Tibial nerve (tissue), 4 donors: ENCODE results near the gene JARID2. TPM values are rescaled to one million over a fixed set of nuclear protein-coding genes. Genes with fewer than 3 reads are reported as not detected.

ENCODE experiments used
- DNase-seq, 2 donors: peaks; one replicate each; pipeline ENCODE4 v3.0.0-alpha.2; 2019; ENCODE audit warnings: low spot score in 2 of 2
- H3K27ac ChIP-seq, 4 donors: fragments of 200-600 bp; sonication (generic) in 3 of 4; one replicate each; pipeline ENCODE4 v1.5.1; 2017 to 2019; ENCODE audit warnings: mild to moderate bottlenecking in 1 of 4
- H3K27me3 ChIP-seq, 2 donors: fragments of 200-600 bp; sonication (generic) in 1 of 2; one replicate each; pipeline versions ENCODE4 v1.5.1 to v1.6.0; 2017 to 2019
- H3K36me3 ChIP-seq, 3 donors: fragments of 200-600 bp; sonication (generic); one replicate each; pipeline ENCODE4 v1.5.1; 2018 to 2019
- H3K4me1 ChIP-seq, 4 donors: fragments of 200-600 bp; sonication (generic) in 3 of 4; one replicate each; pipeline ENCODE4 v1.5.1; 2017 to 2019
- H3K4me3 ChIP-seq, 4 donors: fragments of 200-600 bp; sonication (generic) in 3 of 4; one replicate each; pipeline ENCODE4 v1.5.1; 2017 to 2019; ENCODE audit warnings: mild to moderate bottlenecking in 1 of 4, moderate library complexity in 1 of 4
- H3K9me3 ChIP-seq, 4 donors: fragments of 200-600 bp; sonication (generic) in 3 of 4; one replicate each; pipeline ENCODE4 v1.5.1; 2017 to 2019
- EP300 ChIP-seq, 2 donors: sonication (generic); formaldehyde crosslinking; IDR thresholded peaks; one replicate each; pipeline ENCODE4 v1.6.1; 2017; ENCODE audit warnings: antibody characterized with exemption in 2 of 2, mild to moderate bottlenecking in 1 of 2
- POLR2A ChIP-seq, 2 donors: fragments of 450-650 bp; IDR thresholded peaks; one replicate each; pipeline ENCODE4 v1.6.1; 2017; ENCODE audit warnings: antibody characterized with exemption in 2 of 2, mild to moderate bottlenecking in 2 of 2, moderate library complexity in 2 of 2
- WGBS, 2 donors: methylation state at CpG; one replicate each; pipeline ENCODE4 v1.1.5; 2018; 5-methylcytosine and 5-hydroxymethylcytosine counted together
- total RNA-seq, 4 donors: library from RNA; depleted of rRNA; stranded (reverse); fragments of >200 nt; gene quantifications; one replicate each; pipeline ENCODE4 v1.1.0, GENCODE V29; 2016
- TF ChIP-seq, protein P1 (sequence below), 5 experiments: fragments of 200-600 bp in 3 of 5; fragments of 450-650 bp in 2 of 5; sonication (generic) in 3 of 5; IDR thresholded peaks; one replicate each; pipeline ENCODE4 v1.5.1; 2016 to 2019; ENCODE audit warnings: antibody characterized with exemption in 5 of 5, mild to moderate bottlenecking in 3 of 5, moderate library complexity in 2 of 5

JARID2 gene
- total RNA-seq, 4 donors from 2014 or later, result 9.0 to 26.1 (median 9.8) TPM

DNA sequence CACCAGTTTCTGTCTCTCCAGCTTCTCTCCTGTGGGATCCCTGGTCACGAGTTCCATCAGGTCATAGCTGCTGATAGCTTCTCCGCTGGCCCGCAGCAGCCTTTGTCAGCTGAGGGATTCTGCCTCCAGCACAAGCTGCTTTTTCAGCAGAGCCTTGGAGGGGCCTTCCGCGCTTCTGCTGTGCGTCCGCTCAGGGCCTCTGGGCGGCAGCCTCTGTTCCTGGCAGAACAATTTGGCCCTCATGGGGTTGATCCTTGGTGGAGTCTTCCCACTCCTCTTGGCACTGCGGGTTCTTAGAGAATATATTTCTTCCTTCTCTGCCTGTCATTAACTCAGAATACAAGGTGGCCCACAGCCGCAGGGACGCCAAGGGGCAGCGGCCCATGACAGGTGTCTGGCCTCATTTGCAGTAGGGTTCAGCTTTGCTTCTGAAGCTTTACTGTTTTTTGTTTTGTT is 258.2 kb downstream of the JARID2 start:
- WGBS, 2 donors, result 68 to 74% methylated on average over 11 to 12 of the region's 12 CpGs
- H3K4me1 ChIP-seq, result peaks cover 0 to 53% (median 25%) of the 10 kb centered on the region in 4 donors
- TF ChIP-seq EP300 (IDR thresholded peaks at IDR 0.05), result no peak
- TF ChIP-seq POLR2A (IDR thresholded peaks at IDR 0.05), result no peak
- TF ChIP-seq, protein P1, sequence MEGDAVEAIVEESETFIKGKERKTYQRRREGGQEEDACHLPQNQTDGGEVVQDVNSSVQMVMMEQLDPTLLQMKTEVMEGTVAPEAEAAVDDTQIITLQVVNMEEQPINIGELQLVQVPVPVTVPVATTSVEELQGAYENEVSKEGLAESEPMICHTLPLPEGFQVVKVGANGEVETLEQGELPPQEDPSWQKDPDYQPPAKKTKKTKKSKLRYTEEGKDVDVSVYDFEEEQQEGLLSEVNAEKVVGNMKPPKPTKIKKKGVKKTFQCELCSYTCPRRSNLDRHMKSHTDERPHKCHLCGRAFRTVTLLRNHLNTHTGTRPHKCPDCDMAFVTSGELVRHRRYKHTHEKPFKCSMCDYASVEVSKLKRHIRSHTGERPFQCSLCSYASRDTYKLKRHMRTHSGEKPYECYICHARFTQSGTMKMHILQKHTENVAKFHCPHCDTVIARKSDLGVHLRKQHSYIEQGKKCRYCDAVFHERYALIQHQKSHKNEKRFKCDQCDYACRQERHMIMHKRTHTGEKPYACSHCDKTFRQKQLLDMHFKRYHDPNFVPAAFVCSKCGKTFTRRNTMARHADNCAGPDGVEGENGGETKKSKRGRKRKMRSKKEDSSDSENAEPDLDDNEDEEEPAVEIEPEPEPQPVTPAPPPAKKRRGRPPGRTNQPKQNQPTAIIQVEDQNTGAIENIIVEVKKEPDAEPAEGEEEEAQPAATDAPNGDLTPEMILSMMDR (IDR thresholded peaks at IDR 0.05), result peak in 1 of 5 experiments; percentile 24
- DNase-seq, result peak in 1 of 2 donors; percentile 47
- H3K27me3 ChIP-seq, result no peaks in the 10 kb centered on the region
- H3K36me3 ChIP-seq, result peaks cover 0 to 47% (median 0%) of the 10 kb centered on the region in 3 donors
- peak overlapping the region in 1 of 4 donors; percentile 40 for H3K4me3 ChIP-seq
- H3K9me3 ChIP-seq, result no peaks in the 10 kb centered on the region
- peak overlapping the region; percentile 37 to 86 (median 52) for H3K27ac ChIP-seq

DNA sequence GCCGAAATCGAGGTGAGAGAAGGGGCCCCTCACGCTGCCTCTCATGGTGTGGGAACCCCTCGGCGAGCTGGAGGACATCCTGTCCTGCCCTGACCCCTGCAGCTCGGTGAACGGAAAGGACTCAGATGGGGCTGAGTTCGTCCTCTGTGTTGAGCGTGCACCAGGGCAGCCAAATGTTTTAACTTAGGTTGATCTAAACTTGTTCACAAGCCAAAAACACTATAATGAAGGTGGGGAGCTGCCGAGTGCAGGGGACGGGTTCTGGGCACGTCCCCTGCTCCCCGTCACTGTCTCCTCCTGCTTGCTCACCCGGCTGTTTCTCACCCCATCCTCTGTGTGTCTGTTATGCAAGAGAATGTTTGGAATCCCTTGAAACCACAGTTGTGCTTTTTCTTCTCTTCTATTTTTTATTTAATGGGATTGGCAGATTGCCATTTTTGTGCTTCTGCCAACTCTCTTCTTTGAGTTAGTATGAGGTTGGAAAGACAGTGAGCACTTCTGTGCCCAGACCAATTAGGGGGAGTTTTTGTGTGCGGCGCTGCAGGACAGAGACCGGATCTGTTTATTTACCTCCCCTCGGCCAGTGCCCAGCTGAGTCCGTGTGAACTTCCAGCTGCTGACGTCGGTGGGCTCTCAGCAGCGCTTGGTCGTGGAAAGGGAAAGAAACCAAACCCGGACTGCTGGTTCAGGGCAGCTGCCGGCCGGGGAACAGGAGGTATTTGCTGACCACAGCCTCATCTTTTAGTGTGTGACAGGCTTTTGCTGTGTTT is 258.9 kb downstream of the JARID2 start:
- H3K4me3 ChIP-seq, result peak overlapping the region; percentile 14 to 40 (median 23)
- no peaks in the 10 kb centered on the region for H3K27me3 ChIP-seq
- DNase-seq, result peak; percentile 66 to 89
- no peaks in the 10 kb centered on the region for H3K9me3 ChIP-seq
- H3K36me3 ChIP-seq, result peaks cover 0 to 50% (median 0%) of the 10 kb centered on the region in 3 donors
- H3K27ac ChIP-seq, result peak overlapping the region; percentile 37 to 86 (median 52)
- TF ChIP-seq, protein P1 (IDR thresholded peaks at IDR 0.05), result no peak
- no peak for TF ChIP-seq POLR2A (IDR thresholded peaks at IDR 0.05)
- TF ChIP-seq EP300 (IDR thresholded peaks at IDR 0.05), result peak; percentile 22 to 77
- H3K4me1 ChIP-seq, result peaks cover 0 to 53% (median 25%) of the 10 kb centered on the region in 4 donors
- 11 to 14% methylated on average over 26 of the region's 26 CpGs for WGBS, 2 donors

DNA sequence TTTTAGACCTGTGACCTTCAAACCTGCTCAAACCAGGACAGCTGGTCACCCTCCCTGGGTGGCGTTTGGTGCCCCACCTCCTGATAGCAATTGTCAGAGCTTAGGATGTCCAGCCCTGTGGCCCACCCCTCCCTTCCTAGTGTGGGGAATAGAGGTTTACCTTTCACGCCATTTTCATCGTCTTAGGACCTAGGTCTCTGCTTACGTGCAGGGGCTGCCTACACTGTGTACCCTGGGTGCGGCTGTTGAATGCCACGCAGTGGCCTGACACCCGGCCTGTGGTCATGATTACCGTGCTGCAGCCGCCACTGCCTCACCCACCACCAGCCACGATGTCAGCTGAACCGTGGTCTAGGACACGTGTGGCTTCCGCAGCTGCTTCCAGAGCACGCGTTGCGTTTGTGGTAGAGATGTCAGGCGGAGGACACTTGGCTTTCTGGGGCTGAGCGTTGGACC is 259.6 kb downstream of the JARID2 start:
- Histone ChIP-seq H3K4me1 (peaks cover 0 to 53% (median 25%) of the 10 kb centered on the region in 4 donors), H3K27me3 (no peaks in the 10 kb centered on the region), H3K4me3 (peak overlapping the region in 2 of 4 donors; percentile 22 to 40), H3K9me3 (no peaks in the 10 kb centered on the region), H3K36me3 (peaks cover 0 to 50% (median 0%) of the 10 kb centered on the region in 3 donors), H3K27ac (peak overlapping the region in 3 of 4 donors; percentile 37 to 86 (median 56))
- DNase-seq, result peak in 1 of 2 donors; percentile 30
- 74 to 78% methylated on average over 18 of the region's 18 CpGs for WGBS, 2 donors
- peak in 1 of 2 donors; percentile 21 for TF ChIP-seq EP300 (IDR thresholded peaks at IDR 0.05)
- no peak for TF ChIP-seq POLR2A (IDR thresholded peaks at IDR 0.05)

DNA sequence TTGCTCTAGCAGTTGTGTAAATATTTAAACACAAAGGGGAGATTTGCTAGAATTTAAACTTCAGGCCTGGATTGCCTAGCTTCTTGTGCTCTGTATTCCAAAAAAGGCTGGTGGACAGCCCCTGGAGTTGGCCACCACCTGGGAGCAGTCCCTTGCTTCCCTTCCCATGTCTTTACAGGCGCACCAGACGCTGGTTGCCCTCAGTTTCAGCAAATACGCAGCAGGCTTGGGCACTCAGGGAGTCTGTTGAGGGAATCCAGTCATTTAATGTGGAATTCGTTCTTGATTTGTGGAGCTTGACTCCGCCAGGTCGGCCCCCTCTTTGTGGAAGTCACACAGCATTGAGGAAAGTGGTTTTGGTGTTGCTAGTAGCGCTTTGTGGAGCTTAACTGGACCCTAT is 260.2 kb downstream of the JARID2 start:
- Histone ChIP-seq H3K9me3 (no peaks in the 10 kb centered on the region), H3K36me3 (peaks cover 0 to 52% (median 0%) of the 10 kb centered on the region in 3 donors), H3K4me1 (peaks cover 0 to 53% (median 25%) of the 10 kb centered on the region in 4 donors), H3K4me3 (no peak overlapping the region), H3K27ac (peak overlapping the region in 2 of 4 donors; percentile 56 to 86), H3K27me3 (no peaks in the 10 kb centered on the region)
- DNase-seq, result no peak
- TF ChIP-seq, protein P1 (IDR thresholded peaks at IDR 0.05), result no peak
- TF ChIP-seq EP300 (IDR thresholded peaks at IDR 0.05) (no peak), POLR2A (IDR thresholded peaks at IDR 0.05) (no peak)
- whole genome bisulfite sequencing, 2 donors, result 81 to 83% methylated on average over 7 of the region's 7 CpGs

DNA sequence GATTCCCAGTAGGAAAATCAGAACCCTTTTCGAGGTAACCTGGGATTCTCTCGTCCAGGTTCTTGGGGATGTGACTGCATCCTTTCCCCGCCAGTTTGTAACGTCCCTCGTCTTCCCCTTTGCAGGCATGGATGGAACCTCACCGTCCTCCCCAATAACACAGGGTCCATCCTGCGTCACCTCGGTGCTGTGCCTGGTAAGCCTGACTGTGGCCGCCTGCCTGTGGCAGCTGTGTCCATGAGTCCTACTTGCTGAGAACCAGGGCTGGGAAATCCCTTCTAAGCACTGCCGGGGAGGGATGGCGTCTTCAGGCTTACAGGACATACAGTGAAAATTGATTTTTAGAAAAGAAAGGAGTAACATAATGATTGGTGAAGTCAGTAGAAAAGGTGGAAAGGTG is 261.4 kb downstream of the JARID2 start:
- no peak for DNase-seq
- Histone ChIP-seq H3K4me3 (no peak overlapping the region), H3K4me1 (peaks cover 0 to 43% (median 22%) of the 10 kb centered on the region in 4 donors), H3K27me3 (no peaks in the 10 kb centered on the region), H3K36me3 (peaks cover 0 to 52% (median 0%) of the 10 kb centered on the region in 3 donors), H3K9me3 (no peaks in the 10 kb centered on the region), H3K27ac (no peak overlapping the region)
- WGBS, 2 donors, result 97 to 99% methylated on average over 11 of the region's 11 CpGs
- TF ChIP-seq POLR2A (IDR thresholded peaks at IDR 0.05) (no peak), EP300 (IDR thresholded peaks at IDR 0.05) (no peak)
- TF ChIP-seq, protein P1 (IDR thresholded peaks at IDR 0.05), result no peak
